HG03159 (cell line): ENCODE measurements around the gene POU6F2.
A peak's percentile ranks its signal among the peaks of the same experiment; 100 is the strongest.

Experiments
- ATAC-seq: cut with Tn5 transposase; IDR thresholded peaks from one replicate; pipeline ENCODE4 v1.9.1; 2021; ENCODE audit warnings: mild to moderate bottlenecking, moderate library complexity; ENCODE audit not compliant: unreplicated experiment

The POU6F2 gene

DNA sequence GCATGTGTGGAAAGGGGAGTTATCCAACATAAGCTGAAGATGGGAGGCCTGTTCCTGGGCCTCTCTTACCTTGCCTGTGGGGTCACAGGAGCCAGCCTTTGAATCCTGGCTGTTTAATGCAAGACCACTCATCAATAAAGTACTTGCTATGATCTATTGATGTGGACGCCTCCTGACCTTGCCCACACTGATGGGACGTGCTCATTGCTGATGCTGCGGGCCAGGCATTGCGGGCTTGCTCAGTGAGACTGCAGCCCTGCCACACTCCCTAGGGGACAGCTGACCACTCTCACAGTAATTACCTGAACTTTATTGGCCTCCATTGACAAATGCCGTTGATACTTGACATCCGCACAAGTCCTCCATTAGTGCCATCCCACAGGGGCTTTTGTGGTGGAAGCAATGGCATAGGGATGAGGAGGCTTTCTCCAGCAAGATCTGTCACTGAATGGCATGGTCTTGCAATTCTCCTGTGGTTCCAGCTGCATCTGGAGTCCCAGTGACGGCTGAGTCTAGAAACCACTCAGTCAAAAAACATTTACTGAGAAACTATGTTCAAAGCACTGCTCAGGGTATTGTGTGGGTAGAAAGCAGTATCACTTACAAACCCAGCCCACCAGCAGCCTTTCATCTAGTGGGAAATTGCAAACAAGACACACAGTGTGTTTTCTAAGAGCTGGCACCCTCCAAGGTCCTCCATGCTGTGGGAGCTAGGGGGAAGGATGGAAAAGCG is 453.4 kb downstream of the POU6F2 start:
- no peak for ATAC-seq

DNA sequence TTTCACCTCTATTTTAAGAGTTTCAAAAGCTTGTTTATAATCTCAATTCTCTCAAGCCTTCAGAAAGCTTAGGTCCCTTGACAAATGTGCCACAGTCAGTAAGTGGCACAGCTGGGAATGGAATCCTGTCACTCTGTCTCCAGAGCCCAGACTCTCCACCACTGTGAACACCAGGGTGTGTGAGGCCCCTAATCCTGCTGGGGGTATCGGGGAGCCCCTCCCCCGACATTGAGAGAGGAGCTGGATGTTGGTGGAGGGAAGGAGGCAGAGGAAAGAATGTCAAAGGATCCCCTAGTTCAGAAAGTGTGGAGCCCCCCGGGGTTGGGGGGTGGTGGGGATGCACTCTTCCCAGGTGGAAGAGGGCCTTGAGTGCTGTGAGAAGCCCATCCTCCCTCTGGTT is 454.7 kb downstream of the POU6F2 start:
- ATAC-seq: no peak

DNA sequence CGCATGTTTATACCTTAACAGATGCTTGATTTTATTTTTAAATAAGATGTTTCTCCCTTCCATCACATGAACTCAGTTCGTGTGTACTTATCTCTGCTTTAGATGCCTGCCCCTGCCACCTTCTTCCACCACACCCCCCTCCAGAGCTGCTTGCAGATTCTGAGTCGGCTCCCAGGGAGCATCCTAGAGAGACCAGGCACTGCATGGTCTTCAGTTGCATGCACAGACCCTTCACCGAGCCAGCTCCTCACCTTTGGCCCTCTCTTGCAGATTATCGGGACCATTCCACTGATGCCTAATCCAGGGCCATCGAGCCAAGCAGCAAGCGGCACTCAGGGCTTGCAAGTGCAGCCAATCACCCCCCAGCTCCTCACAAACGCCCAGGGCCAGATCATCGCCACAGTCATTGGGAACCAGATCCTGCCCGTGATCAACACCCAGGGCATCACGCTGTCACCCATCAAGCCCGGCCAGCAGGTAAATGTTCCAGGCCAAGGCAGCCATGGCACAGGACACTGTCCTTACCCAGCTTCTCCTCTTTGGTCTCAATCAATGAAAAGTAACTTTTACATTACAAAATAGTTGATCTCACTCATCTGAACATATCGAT is 455.2 kb downstream of the POU6F2 start:
- no peak for ATAC-seq

DNA sequence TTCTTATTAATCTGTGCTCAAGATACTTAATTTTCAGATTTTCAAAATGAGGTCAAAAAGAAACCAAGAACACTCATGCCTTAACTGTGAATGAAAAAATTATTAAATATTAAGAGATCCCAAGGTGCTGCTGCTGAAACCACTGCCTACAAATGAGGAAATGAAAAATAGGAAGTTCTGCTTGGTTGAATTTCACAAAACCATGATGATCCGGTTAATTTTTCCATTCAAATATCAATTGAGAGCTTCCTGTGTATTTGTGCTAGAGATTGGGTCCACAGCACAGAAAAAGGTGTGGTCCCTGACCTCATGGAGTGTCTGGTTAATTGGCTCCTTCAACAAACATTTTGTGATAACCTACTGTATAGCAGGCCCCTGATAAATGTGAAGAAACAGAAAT is 455.8 kb downstream of the POU6F2 start:
- no peak for ATAC-seq

DNA sequence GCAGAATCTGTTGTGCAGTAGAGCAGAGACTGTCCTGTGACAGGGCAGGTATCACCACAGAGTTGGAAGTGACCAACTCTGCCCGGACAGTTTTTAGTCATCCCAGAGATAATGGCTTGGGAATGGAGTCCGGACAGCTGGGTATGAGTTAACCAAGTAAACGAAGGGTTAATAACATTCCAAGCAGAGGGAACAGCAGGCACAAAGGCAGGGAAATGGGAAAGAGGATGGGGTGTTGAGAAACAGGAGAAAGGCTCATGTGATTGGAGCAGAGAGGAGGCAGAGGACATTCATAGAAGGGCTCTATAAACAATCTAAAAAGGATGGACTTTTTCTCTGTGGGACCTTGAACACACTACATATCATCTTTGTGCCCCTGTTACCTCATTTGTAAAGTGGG is 456.3 kb downstream of the POU6F2 start:
- no peak for ATAC-seq

DNA sequence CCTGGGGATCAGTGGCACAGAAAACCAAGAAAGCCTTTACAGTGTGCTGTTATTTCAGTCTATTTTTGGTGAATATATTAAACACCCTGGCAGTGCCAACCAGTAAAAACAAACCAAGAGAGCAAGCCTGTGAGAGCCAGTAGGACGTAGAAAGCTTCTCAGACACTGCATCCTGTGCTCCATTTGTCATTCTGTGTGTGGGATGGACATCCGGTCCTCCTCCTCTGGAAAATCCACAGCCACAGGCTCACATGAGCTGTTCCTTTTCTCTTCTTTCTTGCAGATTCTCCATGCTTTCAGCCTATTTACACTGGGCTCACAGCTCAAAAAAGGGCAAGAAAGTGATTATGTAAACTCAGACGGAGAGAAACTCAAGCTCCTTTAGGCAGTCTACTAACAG is 468.8 kb downstream of the POU6F2 start:
- ATAC-seq: no peak

DNA sequence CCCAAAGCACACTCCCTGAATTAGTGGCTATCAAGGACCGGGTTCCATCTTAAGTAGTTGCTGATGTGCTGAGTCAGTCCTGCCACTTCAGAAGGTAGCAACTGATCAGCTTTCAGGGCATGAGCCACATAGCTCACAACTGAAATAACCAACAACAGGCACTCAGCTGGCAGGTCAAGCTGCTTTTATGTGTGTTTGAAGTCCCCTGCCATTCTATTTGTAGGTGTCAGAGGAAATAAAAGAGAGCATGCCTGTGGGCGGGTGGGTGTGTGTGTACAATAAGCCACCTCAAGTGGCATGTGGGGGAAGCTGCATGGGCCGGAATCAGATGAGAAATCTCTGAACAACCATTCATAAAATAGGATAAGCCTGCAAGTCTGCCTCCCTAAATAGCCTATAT is 474.2 kb downstream of the POU6F2 start:
- no peak for ATAC-seq

DNA sequence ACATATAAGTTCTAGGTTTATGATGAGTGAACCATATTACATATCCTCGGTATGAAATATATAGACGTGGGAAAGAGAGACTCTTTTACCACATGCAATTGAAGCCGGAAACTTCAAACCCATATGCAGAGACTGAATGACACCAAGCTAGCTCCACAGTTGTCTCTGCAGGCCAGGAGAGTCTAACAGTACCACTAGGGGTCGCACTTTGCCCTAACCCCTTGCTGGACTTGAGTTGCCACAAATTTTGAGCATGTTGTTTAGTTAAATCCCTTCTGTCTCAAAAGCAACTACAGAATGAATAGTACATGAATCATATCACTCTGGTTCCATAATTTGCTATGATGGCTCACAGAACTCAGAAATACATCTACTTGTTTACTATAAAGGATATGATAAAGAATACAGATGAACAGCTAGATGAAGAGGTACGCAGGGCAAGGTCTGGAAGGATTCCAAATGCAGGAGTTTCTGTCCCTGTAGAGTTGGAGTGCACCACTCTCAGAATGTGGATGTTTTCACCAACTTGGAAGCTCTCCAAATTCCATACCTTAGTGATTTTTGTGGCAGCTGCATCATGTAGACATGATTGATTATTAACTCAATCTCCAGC is 476.1 kb downstream of the POU6F2 start:
- peak; percentile 93 for ATAC-seq

DNA sequence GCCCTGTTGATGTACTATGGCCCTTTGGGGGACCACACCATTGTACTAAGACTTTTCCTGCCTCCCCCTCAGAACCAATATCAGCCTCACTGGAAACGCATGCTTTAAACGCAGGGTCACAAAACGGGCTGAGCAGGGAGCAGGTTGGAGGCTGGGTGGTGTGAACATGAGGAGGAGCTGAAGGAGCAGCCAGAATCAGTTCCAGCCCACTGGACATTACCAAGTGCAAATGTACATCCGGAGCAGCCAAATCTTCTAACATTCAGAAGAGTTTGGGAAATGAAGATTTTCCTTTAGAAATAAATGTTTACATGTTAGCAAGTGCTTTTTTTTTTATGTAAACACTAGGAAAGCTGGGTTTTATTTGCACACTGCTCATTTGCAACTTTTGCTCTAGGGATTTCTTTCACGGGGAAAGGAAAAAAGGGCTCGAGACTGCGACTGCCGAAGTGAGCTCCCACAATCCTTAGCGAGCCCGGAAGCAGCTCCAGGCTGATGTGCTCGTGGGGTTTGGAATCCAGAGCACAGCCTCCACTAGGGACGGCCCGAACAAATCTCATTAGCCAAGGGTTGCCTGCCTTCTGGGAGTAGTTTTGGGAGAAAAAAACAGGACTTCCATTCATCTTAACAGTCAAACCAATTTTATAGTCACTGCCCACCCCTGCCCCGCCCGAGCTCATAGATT is 480.5 kb downstream of the POU6F2 start:
- ATAC-seq: no peak

DNA sequence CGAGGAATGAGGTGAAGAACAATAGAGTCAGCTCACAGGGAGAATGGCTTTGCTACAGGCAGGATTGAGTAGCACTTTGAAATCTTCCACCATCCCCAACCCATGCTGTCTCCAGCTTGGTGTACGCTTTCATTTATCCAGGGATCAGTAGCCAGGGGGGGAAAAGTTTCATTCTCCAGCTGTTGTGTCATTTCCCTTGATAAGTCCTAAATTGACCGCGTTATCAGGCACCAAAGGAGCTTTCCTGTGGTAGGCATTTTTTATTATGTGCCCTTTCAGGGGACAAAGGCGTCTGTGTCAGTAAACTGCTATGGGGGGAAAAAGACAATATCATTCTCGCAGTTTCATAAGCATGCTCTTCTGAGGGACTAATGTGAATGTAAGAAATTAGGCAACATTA is 481.9 kb downstream of the POU6F2 start:
- no peak for ATAC-seq

DNA sequence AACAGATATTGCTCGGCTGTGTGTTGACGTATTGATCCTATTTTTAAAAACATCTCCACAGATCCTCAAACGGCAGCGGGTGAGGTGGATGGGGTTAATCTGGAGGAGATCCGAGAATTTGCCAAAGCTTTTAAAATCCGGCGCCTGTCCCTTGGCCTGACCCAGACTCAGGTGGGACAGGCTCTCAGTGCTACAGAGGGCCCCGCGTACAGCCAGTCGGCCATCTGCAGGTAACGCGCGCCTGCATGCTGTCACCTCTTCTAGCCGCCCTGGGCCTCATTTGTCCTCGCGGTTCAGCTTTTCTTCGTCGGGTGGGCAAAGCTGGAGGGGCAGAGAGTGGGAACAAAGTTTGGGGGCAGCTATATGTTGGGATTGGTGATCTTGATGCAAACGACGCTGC is 482.8 kb downstream of the POU6F2 start:
- ATAC-seq: no peak

DNA sequence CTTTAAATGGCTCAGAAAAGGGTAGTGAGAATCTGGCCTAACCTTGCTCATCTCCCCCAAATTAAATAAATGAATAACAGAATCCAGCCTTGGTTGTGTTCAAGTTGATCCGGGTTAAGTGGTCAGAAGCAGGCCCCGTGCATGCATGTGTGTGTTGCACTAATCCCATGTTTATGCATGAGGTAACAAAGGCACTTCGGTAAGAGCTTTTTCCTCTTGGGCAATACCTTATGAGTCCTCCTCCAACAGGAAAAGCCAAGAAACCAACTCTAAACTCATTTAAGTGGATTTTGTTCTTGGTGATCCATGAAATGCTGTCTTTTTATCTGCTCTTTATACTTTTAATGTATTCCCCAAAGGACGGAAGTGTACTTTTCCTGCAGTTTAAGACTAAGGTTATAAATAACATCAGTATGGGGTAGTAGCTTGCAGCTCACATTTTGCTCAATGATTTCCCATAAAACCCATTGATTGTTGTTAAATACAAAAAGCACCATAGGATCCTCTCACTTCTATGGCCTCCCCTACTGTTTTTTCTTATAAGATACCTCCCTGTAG is 483.6 kb downstream of the POU6F2 start:
- ATAC-seq: no peak

DNA sequence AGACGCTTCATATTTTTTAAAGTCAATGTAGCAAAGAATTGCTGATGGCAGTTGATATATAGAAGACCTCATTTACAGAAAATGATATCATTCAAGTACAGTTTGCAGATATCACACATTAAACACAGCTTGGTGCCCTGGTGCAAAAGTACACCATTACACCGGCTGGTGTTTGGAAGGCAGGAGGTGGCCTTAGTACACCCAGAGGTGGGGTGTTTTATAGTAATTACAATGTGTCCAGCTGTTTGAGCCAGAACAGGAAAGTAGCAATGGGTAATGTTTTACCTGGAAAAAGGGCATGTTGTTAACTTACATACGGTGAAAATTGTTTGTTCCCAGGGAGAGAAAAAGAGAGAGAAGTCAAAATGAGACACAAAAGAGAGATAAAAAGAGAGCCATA is 485.5 kb downstream of the POU6F2 start:
- no peak for ATAC-seq

DNA sequence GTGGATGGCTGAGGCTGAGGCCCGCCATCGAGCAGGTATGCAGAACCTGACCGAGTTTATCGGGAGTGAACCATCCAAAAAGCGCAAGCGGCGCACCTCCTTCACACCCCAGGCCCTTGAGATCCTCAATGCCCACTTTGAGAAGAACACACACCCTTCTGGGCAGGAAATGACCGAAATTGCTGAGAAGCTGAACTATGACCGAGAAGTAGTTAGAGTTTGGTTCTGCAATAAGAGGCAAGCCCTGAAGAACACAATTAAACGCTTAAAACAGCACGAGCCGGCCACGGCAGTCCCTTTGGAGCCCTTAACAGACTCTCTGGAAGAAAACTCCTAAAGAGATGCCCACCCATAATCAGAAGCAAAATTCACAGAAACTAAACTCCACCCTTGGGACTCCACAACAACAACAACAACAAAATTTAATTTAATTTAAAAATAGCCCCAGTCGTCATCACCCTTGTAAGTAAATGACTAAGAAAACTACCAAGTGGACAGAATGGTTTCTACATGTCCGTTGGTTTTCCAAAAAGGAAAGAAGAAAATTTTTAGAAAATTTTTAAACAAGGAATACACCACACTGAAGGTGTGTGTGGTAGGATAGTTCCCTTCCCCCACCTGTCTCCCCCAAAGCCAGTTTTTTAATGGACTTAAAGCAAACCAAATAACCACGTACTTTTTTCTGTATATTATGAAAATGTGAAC is 486.8 kb downstream of the POU6F2 start:
- peak; percentile 10 for ATAC-seq

DNA sequence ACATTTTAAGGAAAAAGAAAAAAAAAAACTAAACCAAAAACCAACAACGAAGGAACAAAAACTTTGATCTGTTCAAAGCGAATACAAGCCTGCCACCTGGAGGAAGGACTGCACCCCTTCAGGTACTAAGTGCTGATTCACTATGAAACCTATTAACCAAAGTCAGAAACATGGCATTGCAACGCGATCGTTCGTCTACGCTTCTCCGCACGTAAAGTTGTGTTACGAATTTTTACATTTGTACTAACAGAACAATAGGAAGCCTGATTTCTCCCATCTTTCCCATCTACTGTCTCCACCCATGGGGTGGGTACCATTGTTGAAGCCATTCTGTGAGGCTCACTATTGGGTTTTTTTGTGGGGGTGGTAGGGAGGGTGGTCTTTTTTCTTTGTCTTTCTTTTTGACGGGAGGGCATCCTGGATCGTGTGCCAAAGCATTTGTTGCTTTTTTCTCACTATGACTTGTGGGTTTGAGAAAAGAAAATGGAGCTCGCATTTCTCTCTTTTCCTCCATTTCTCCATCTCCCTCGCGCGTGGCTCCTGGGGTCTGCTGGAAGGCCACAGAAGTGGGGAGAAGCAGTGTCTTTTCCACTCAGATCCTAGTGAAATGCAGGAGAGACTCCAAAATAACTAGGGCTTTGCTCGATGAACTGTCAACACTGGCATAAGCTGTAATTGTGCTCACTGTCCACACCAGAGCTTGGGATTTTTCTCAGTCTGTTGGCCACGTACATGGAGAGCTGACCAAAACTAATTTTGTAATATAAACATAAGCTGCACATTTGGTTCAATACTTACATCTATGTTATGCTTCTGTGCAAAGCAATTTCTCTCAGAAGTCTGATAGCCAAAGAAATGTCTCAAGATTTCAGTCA is 487.6 kb downstream of the POU6F2 start:
- ATAC-seq: peak; percentile 93

DNA sequence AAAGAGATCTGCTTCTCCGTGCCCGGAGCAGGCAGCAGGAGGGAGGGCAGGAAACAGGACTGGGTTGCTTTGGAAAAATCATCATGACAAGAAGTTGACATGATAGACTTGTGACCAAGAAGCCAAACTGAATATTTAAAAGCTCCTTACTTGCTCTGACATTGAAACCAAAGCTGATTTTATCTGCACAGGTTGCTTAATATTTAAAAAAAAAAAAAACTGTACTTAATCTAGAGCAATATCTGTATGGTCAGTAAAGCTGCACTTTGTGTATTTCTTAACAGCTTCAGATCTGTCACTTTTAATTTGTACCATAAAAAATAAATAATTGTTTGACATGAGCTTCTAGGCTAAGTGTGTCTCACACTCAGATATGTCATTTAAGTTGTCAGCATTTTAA is 490.6 kb downstream of the POU6F2 start:
- ATAC-seq: no peak

DNA sequence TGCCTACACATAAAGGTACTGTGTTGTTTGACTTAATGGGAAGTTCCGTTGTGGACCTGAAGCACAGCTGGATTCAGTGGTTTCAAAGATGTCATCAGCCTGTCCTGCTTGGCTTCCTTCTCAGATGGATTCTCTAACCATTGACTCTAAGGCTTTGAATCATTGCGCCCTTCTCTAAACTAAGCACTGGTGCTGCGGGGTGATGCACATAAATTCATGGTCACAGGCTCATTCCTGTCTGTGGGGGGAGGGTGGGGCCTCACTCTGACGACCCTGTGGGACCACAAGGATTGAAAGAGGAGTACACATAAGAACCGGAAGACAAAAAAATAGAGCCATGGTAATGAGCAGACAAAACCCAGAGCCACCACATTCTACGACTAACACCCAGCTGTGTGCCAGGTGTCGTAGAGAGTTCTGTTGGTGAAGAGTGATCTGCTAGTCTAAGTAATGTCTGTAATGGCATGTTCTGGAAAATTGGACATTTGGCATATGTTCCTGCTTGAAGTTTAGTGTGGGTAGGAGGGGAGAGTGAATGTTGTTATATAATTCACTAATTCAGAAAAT is 491.2 kb downstream of the POU6F2 start:
- ATAC-seq: no peak

DNA sequence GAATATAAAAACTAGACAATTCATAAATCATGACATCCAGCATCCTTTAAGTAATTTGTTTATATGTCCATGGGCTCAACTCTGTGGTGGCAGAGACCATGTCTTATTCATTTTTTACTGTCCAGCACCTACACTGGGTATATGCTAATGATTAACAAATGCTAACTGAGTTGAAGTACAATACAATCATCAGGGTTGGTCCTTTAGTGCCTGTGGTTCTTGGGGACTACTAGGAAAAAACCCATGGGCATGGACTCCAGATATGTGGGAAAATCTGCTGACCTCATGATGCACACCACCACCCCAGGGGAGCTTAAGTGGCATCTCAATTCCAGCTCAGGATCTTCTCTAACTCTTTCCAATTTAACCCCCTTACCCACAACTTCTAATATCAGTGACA is 503.2 kb downstream of the POU6F2 start:
- ATAC-seq: no peak

DNA sequence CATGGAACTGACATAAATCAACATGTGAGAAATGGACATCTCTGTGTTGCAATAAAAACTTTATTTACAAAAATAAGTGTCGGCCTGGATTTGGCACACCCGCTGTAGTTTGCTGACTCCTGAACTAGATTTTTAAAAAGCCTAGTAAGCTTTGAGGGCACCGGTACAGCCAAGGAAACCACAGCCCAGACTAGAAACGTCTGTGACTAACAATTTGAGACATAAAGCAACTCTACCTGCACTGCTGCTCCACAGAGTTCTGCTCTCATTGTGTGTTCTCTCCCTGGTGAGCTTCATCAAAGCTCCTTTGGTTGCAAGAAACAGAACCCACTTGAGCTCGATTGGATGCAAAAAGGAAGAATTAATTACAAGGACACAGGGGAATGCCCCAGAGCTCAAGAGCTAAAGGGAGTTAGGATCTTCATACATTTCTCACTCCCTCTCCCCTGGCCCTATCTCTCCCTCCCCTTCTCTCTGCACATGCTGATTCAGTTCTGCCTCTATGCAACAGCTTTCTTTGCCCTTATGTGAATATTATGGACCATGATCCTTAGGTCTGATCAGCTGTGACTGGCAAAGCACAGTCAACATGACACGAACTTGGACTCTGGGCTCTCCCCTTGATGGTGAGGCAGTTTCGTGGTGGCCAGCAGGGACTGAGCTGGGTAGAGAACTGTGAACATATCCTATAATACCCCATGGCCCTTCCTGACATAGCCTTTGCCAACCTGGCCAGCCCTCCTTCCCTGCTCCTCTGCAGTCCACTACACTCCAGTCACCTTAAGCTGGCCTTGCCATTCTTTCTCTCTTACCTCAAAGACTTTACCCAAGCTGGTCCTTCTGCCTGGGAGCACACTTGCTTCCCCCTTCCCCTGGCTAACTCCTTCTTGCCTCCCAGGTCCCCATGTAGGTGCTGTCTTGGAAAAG is 511.0 kb downstream of the POU6F2 start:
- no peak for ATAC-seq
